GM18526 (cell line): ENCODE measurements around the gene CPTP.
A peak's percentile ranks its signal among the peaks of the same experiment; 100 is the strongest.

Experiments
- POLR2A ChIP-seq: IDR thresholded peaks from 3 replicates; pipeline ENCODE4 v1.6.1; 2011; ENCODE audit not compliant: insufficient read length; ENCODE audit errors: extremely low read depth

Gene CPTP

DNA sequence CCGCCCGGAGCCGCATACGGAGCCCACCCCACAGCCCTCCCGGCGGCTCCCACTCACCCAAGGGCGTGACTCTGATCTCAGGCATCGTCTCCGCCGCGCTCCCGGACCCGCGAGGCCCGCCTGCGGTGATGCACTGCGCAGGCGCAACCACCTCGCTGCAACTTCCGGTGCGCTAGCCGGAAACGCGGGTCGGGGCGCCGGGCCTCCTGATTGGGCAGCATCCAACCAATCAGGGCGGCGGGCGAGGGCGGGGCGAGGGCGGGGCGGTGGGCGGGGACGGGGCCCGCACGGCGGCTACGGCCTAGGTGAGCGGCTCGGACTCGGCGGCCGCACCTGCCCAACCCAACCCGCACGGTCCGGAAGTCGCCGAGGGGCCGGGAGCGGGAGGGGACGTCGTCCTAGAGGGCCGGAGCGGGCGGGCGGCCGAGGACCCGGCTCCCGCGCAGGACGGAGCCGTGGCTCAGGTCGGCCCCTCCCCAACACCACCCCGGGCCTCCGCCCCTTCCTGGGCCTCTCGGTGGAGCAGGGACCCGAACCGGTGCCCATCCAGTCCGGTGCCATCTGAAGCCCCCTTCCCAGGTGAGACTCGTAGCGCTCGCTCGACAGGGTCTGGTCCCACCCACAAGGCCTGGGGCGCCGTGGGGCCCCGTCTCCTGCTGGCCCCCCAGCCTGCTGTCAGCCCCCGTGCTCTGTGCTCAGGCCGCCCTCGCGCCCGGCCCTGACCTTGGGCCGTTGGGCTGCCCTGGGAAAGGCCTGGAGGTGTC is at the start of gene CPTP, which contains the start of gene INTS11:
CPTP (plus strand) TSS at position 279 of the 764 bp plus-strand sequence. CDS start 2,109 bp downstream, outside the sequence.
INTS11 (minus strand) TSS at position 137 of the 764 bp plus-strand sequence; CDS start at position 85, 52 bp downstream.
- peak; percentile 90 for TF ChIP-seq POLR2A

DNA sequence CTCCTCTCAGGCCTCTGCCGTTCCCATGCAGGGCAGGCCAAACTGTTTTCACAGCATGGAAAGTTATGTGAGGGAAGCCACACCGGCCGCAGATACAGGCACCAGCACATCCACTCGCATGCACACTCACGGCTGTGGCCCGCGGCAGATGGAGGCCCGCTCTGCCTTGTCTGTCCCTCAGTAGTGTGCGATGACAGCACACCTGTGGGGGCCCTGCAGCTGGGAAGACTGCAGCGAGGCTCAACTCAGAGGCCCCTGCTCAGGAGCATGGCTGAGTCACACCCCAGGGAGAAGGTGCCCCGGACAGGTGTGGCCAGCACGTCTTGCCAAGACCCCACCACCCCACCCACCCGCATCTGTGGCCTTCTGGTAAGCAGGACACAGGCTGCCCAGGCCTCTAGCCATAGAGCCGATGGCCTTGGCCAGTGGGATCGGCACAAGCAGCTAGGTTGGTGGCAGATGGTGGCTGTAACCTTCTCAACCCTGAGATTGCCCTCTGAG is 49.6 kb upstream of the CPTP start:
- no peak for TF ChIP-seq POLR2A

DNA sequence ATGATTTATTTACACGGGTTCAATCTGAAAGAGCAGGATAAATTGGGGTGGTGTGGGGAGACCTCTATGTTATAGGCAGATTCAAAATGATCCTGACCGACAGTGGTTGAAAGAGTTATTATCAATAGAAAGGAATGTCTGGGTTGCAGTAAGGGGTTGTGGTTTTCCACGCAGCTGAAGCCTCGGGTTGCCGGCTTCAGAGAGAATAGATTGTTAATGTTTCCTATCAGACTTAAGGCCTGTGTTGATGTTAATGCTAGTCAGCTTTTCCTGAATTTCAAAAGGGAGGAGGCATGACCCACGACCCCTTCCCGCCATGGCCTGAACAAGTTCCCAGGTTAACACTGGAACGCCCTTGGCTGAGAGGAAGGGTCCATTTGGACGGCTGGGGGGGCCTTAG is 48.8 kb upstream of the CPTP start:
- TF ChIP-seq POLR2A, result no peak

DNA sequence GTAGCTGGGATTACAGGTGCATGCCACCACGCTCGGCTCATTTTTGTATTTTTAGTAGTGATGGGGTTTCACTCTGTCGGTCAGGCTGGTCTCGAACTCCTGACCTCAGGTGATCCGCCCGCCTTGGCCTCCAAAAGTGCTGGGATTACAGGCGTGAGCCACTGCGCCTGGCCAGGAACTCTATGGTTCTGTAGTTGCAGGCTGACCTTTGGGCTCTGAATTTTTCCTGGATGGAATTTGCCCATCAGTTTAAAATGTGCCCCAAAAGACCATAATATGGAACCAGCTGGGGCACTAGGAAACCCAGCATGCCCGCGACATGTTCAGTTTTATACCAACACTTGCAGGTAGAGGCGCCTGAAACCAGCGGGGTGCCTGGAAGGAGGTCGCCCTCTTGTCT is 46.0 kb upstream of the CPTP start:
- TF ChIP-seq POLR2A, result no peak

- no peak for TF ChIP-seq POLR2A
Observed at GRCh38 chr1:1279028-1279427, 45.6 kb upstream of the CPTP start.

DNA sequence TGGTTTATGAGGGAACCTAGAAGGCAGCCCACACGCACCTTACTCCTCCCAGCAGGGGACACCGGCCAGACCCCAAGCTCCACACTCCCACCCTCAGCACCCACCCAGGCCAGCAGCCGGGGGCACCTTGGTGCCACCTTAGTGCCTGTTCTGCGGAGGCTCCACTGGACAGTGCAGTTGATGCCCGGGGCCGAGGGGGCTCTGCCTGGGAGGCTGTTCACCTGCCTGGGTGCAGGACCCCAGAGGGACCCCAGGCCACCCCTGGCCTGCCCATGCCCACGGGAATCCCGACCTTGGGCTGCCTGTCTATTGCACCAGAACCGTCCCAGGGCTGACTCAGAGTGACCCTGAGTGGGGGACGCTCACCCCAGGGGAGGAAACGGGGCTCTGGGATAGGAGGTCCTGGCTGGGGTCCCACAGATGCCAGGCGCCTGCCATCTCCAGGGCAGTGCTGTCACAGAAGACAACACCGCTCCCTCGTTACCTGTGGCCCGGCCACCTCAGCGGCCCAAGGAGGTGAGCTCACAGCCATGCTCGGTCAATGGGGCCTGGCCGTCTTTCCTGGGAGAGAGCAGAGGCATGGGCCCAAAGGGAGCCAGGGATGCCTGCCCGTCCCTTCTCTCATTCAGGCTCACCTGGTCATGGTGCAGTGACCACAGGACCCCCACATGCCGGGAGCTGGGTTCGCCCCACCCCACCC is 43.7 kb upstream of the CPTP start:
- TF ChIP-seq POLR2A, result no peak

DNA sequence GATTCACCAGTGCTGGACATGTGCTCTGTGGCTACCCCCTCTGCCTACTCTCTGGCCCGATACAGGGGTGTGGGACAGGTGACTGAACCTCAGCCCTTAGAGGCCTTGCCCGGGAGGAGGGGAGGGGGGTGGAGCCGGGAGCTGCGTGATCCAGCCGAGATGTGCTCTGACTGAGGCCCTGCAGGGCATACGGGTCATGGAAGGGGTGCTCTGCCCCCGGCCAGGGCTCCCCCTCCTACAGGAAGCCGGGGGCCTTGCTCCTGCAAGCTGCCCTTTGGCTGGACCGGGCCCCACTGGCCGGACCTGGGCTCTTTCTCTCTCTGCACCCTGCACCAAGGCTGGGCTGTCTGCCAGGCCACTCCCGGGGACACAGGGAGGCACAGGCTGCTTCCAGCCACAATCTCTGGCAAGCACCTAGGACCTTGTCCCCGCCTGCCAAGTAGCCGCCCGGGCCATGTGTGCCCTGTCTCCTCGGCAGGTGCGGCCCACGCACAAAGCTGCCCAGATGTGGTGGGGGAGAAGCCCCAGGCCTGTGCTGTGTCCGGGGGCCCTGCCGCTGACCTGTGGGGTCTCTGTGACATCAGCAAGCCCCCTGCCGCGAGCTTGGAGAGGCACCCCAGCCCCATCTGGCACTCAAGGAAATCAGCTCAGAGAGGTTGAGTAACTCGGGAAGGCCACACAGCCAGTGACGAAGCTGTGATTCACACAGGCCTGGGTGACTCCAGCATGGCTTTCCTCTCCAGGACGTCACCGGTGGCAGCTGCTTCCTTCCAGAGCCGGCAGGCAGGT is 42.9 kb upstream of the CPTP start:
- no peak for TF ChIP-seq POLR2A

- no peak for TF ChIP-seq POLR2A
Observed at GRCh38 chr1:1282998-1283397, 41.6 kb upstream of the CPTP start.

DNA sequence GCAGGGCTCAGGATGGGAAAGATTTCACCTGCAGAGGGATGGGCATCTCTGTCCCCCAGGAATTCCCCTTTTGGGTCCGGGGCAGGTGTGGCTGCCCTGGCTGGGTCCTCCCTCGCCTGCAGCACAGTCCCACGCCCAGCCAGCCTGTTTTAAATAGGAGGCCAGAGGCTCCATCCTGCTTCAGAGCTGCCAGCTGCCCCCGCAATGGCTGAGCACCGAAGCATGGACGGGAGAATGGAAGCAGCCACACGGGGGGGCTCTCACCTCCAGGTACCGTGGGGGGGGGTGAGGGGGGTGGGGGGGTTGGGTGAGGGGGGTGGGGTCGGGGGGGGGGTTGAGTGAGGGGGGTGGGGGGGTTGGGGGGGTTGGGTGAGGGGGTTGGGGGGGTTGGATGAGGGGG is 40.8 kb upstream of the CPTP start:
- TF ChIP-seq POLR2A, result no peak

DNA sequence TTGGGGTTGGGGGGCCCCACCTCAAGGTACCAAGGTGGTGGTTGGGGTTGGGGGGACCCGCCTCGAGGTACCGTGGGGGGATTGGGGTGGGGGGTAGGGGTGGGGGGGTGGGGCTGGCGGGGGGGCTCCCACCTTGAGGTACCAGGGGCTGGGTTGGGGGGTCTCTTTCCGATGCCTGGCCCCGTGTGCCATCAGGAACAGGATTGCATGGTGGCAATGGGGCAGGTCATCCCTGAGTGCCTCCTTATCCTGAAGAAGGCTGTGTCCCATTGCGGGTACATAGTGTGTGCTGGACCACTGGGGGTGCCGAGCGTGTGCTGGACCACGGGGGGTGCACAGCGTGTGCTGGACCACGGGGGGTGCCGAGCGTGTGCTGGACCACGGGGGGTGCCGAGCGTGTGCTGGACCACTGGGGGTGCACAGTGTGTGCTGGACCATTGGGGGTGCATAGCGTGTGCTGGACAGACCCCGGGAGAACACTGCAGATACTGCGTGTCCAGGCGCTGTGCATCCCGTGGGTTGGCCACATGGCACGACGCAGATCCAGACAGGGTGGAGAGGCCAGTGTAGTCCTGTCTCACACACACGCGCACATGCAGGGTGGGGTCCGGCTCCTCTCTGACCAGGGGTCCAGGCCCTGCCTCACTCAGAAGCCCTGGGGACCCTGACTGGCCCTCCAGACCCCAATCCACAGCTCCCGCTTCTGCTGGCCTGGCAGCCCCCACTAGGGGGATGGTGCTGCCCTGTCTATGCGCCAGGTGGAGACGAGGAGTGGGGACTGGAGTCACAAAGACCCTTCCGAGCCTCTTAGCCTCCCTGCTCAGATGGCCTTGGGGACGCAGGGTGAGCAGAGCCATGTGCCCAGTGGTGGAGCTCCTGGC is 40.1 kb upstream of the CPTP start:
- TF ChIP-seq POLR2A, result no peak

DNA sequence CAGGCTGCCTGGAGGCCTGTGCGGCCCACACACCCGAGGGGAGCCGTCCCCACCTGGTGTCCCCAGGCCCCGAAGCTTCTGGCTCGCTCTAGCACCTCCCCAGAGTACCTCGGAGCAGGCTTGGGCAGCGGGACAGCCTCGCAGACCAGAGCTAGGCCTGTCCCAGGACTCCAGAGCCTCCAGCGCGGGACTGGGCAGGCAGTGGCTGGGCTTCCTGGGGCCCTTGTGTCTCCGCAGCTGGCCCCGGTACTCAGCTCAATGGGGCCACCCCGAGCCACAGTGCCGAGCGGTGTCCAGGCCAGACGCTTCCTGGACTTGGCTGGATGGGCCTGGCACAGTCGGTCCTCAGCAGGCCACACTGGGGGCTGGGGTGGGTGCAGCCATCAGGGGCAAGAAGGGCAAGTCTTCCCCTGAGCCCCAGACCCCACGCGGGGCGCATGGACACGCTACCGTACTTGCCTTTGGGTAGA is 39.5 kb upstream of the CPTP start:
- no peak for TF ChIP-seq POLR2A

- no peak for TF ChIP-seq POLR2A
Observed at GRCh38 chr1:1285611-1286311, 38.8 kb upstream of the CPTP start.

GRCh38 chr1:1286313-1287261 is 38.0 kb upstream of the CPTP start:
- TF ChIP-seq POLR2A, result no peak
